Stimulated activated CD4-positive, alpha-beta T cell treated with anti-CD3 and anti-CD28 coated beads, Interleukin-1b, Interleukin-23, amount 100 ng/mL, for 24 hours (primary cell): Measurements from ENCODE around the gene ACAP2.
"Not testable (repeated sequence)": the region's sequence is repeated elsewhere in the genome, so short reads cannot be mapped to it uniquely, and the experiment has no call there.

Experiments
- DNase-seq, 4 experiments: peaks; one replicate each; pipeline ENCODE4 v3.0.0-alpha.2; 2020; ENCODE audit warnings: low read depth in 4 of 4, low spot score in 1 of 4

ACAP2 gene

DNA sequence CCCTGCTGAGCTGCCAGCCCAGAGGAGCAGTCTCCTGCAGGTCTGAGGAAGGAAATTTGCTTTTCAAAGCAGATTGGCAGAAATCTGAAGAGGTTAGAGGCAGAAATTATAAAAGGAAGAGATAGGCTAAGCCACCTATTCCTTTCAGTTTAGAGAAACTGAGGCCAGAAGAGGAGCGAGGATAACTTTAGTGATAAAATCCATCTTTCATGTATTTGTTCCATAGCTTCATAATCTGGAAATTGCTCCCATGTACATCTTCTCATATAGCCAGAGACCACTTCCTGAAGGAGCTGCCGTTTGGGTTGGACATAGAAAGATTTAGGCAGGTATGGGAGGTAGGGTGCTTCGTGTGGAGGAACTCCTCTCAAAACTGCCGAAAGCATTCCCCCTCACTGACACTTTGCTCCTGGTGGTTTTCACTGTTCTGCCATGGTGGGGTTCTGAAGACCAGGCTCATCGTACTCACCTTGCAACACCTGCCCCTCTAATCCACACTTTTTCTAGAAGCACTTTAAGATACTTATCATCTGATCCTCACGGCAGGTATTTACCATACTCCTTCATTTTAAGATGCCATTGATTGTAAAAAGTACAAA lies 670 bp upstream of the ACAP2 start:
- DNase-seq = no peak

DNA sequence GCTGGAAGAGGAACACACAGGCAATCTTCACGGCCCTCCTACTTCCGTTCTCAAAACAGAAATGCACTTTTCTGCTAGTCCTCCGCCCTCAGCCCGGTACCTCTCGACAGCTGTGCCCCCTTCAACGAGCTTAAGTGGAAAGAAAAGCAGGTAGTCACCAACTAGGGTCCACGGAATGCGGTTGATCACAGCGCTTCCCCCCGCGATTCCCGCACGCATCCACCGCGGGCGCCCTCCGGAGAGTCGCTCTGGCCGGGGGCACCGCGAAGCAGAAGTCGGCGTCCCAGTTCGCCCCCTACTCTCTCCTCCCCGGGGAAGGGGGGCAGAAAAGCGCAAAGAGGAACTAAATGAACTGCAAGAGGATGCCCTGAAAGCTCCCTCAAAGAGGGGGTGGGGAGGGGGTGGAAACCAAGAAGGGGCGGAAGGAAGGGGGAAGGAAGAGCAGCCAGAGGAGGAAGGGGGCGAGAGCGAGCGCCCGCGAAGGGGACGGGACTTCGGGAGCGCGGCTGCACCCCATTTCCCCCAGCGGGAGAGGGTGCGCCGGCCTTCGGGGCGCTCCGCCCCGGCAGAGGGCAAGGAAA lies 738 bp downstream of the ACAP2 start:
- peak; percentile 9 to 38 (median 14) for DNase-seq

DNA sequence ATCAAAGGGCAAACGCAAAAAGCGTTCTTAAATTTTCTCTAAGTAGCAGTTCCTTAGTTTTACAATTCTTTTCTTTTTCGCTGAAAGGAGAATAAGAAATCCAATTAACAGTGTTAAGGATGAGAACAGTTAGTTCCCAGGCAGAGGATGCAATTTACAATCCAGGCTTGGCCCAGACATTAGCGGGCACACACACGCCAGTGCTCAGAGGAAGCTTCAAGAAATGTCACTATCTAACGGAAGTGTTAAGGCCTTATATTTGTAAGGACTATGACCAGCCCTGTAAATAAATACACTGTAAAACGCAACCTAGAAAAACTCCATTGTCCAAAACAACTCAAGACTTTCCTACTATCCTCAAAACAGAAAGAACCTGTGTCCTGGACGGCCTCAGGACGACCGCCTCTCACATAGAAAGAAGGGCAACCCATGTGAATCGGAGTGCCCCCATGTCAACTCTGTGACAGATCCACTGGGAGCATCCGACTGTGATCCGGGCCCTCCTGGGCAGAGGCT lies 1.3 kb downstream of the ACAP2 start:
- no peak for DNase-seq

DNA sequence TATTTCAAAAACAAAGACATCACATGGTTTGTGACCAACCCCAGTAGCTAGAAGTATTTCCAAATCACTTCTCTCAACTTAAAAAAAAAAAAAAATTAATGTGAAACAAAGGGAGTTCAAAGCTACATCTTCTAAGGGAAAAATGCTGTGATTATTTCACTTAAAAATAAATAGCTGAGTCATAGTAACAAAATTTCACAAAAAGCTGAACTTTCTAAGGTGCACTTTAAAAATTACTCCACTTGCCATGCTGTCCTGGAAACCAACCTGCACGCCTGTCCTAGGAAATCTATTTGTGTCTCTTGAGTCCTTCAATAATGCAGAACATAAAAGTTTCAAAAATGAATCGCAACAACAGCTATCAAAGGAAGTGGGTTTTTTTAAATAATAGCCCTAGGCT lies 1.8 kb downstream of the ACAP2 start:
- DNase-seq = no peak

DNA sequence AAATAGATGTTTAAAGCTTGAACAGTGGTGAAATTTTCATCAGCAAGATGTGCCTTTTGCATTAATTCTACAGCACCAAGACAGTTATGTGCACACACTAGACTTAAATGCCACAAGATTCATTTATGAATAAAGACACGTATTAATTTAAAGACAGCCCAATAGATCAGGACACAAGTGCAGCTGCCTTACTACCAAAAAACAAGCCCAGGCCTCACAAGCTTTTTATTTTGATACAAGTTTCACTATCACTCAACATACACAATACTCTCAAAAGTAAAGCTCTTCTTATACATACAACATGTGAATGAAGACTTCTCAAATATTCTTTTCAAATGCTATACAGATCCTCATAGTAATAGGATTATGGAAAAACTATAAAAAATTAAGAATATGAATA lies 2.4 kb downstream of the ACAP2 start:
- DNase-seq = no peak

DNA sequence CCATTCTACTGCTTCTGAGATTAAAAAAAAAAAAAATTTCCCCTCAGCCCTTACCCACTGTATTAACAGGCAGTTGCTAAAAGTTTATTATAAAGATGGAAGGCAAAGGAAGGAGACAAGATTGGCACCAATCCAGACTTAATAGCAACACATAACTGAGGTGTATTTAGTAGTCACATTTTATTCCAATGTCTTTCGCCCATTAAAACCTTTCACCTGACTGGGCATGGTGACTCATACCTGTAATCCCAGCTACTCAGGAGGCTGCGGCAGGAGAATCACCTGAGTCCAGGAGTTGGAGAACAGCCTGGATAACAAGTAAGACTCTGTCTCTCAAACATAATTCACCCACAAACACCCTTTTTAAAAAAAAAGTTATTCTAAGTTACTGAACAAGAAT lies 4.4 kb downstream of the ACAP2 start:
- DNase-seq = no peak

DNA sequence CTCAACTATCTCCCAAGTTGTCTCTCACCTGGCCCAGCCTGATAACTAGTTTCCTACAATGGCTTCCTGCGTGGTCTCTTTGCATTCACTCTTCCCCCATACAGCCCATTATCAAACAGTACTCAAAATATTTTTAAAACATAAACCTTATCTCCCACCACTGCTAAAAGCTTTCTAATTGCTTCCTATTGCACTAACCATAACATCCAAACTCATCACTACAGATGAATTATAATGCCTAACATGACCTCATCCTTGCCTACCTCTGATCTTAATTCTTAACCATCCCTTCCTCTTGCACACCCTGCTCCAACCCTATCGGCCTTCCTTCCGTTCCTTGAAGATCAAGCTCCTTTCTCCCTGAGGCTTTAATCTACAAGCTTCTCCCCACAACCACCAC lies 17.0 kb downstream of the ACAP2 start:
- DNase-seq = no peak

DNA sequence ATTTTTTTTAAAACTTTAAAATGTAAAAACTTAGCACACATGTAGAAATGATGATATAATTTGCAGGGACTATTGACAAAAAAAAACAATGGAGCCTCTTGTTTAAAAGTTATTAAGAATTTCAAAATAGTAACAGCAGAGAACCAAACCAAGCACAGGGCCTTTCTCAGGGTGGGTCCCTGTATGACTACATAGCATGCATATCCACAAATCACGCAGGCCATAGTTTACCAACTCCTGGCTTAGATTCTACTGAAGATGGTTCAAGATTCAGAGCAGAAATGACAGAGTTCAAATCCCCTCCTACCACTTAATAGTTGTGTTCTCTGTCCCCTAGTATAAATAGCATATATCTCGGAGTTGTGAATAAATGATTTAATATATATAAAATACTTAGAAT lies 19.0 kb downstream of the ACAP2 start:
- no peak for DNase-seq

DNA sequence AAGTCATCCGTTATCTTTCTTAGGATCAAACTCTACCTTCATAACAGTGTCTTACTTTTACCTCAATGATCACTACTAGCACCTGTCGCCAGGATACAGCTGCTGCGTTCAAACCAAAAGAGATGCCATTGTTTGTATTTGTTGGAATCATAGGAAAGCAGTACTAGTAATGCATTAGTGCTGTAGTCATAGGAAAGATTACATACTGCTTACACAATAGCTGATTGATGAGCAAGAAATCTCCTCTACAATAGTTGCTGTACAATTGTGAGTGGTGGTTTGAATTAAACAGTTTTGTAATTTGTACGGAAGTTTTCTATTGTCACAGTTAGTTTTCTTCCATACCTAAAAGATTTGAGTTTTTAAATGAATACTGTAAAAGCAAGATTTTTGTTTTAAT lies 21.4 kb downstream of the ACAP2 start:
- no peak for DNase-seq

DNA sequence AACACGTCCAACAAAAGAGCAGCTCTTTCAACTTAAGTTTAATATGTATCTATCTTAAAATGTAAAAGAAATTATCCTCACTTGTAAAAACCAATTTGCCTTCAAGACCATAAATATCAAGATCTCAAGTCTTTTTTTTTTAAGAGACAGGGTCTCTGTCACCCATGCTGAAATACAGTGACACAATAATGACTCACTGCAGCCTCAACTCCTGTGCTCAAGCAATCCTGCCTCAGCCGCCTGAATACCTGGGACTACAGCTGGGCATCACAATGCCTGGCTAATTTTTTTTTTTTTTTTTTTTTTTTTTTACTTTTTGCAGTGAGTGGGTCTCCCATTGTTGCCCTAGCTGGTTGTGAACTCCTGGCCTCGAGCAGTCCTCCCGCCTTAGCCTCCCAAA lies 26.0 kb downstream of the ACAP2 start:
- no peak for DNase-seq

DNA sequence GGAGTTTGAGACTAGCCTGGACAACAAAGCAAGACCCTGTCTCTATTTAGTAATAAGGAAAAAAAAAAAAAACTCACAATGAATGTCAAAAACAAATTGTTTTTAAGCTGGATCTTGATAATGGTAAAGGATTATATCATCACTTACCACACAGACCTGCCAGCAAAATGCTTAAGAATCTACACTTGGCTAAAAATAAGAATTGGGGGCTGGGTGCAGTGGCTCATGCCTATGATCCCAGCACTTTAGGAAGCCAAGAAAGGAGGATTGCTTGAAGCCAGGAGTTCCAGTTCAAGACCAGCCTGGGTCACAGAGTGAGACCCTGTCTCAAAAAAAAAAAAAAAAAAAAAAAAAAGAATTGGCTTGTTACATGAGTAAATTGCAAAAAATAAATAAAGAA lies 31.0 kb downstream of the ACAP2 start:
- DNase-seq = no peak

DNA sequence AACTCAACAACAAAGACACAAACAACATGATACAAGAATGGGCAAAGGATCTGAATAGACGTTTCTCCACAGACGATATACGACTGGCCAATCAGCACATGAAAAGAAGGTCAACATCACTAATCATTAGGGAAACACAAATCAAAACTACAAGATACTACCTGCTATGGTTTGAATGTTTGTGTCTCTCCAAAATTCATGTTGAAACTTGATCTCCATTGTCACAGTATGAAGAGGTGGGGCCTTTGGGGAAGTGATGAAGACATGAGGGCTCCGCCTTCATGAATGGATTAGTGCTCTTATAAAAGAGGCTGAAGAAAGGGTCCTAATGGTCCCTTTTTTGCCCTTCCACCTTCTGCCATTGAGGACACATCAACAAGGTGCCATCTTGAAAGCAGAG lies 32.3 kb downstream of the ACAP2 start:
- no peak for DNase-seq

DNA sequence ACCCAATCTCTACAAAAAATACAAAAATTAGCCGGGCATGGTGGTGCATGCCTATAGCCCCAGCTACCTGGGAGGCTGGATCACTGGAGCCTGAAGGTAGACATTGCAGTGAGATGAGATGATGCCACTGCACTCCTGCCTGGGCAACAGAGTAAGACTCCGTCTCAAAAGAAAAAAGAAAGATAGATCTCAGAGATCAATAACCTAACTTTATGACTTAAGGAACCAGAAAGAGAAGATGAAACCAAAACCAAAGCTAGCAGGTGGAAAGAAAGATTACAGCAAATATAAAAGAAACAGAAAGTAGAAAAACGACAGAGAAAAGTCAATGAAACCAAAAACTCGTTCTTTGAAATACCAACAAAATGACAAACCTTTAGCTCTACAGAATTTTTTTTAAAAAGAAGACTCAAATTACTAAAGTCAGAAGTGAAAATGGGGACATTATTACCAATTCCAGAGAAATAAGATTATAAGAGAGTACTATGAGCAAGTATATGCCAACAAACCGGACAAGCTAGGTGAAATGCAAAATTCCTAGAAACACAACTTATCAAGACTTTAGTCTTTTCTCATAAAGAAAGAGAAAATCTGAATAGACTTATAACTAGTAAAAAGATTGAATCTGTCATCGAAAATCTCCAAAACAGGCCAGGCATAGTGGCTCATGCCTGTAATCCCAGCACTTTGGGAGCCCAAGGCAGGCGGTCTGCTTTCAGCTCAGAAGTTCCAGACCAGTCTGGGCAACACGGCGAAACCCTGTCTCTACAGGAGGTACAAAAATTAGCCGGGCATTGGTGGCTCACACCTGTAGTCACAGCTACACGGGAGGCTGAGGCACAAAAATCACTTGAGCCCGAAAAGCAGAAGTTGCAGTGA lies 35.0 kb downstream of the ACAP2 start:
- DNase-seq = no peak

DNA sequence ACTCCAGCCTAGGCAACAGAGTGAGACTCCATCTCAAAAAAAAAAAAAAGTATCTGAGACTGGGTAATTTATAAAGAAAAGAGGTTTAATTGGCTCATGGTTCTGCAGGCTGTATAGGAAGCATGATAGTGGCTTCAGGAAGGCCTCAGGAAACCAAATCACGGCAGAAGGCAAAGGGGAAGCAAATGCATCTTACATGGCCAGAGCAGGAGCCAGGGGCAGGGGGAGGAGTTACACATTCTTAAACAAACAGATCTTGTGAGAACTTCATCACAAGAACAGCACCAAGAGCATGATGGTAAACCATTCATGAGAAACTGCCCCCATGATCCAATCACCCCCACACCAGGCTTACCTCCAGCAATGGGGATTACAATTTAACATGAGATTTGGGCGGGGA lies 37.2 kb downstream of the ACAP2 start:
- no peak for DNase-seq

DNA sequence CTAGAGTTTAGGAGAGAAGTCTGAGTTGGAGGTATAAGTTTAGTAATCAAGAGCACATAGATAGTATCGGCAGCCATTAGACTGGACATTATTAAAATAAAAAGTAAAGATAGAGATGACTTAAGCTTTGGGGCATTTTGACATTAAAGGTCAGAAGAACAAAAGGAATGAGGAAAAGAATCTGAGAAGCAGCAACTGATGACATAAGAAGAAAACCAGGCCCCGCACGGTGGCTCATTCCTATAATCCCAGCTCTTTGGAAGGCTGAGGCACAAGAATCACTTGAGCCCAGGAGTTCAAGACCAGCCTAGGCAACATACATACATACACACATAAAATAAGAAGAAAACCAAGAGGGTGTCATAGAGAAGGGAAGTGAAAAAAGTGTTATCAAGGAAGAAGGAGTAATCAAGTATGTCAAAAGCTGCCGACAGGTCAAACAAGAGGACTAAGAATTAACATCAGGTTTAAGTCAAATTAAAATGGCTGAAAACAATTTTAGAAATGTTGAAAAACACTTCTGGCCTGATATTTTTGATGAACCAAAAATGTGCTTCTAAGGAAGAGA lies 38.9 kb downstream of the ACAP2 start:
- DNase-seq = no peak

DNA sequence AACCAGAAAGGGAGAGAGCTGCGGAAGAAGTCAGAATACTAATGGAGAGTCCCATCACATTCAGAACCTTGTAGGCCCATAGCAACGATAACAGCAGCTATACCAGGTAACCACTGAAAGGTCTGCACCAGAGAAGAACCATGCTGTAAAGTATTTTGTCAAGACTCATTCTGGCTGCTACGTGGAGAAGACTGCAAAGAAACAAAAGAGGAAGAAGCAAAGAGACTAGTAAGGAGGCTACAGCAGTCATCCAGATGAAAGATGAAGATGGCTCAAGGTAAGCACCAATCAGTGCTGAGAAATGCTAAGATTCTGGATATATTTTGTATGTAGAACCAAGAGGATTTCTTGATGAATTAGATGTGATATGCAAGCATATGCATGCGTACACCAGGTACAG lies 39.6 kb downstream of the ACAP2 start:
- DNase-seq = no peak

DNA sequence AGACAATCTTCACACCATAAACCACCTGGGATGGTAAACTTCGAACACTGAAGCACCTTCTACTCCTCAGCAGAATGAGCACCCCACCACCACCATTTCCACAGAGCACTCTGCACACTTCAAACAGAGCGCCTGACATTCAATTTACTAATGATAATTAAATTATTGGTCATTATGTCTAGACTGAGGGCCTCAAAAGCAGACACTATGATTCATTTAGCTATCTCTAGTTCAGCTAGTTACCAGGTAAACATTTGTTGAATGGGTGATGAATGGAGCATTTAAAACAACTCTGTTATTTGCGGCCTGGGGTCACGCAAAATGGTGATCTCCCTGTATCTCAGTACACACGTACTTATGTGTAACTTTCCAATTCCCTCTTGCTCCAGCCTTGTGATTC lies 40.9 kb downstream of the ACAP2 start:
- DNase-seq = no peak

DNA sequence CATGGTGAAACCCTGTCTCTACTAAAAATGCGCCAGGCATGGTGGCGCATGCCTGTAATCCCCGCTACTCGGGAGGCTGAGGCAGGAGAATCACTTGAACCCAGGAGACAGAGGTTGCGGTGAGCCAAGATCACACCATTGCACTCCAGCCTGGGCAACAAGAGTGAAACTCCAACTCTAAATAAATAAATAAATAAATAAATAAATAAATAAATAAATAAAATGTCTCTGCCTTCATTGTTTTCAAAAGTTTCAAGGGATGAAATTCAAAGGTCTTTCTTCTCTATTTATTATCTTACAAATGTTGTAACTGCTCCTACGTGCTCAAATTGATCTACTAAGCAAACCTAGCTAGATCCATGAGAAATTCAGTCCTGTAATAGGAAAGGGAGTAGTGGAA lies 44.4 kb downstream of the ACAP2 start:
- not testable (repeated sequence) for DNase-seq

DNA sequence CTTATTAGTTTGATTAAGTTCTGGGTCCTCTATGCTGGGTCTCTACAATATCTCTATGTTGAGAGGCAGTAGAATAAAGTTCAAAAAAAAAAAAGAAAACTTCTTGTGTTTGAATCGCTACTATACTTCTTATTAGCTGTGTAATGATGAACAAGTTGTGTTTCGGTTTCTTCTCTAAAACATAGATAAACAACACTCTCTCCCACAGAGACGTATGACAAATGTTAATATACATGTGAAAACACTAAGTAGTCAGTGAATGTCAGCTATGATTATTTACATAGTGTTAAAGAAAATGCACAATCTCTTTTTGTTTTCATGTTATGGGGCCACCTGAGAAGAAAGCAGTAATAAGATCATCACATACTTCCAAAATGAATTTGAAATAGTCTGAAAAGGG lies 45.3 kb downstream of the ACAP2 start:
- no peak for DNase-seq

DNA sequence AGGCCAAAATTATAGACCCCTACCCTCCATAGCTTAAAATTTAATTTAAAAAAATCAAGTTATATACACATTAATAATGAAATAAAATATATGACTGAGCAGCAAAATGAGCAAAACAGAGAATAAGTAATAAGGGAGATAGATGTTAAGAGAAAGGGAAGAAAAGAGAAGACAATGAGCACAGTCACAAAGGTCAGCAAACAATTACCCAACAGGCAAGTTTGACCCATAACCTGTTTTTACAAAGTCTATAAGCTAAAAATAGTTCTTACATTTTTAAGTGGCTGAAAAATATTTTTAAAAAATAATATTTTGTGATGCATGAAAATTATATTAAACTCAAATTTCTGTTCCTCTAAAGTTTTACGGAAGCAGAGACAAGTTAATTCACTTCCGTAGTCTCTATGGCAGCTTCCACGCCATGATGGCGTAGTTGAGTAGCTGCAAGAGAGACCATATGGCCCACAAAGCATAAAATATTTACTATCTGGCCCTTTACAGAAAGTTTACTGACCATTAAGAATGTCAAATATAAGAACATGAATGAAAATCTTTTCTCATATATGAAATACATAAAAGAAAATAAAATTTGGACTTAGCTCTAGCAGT lies 47.5 kb downstream of the ACAP2 start:
- DNase-seq = no peak

DNA sequence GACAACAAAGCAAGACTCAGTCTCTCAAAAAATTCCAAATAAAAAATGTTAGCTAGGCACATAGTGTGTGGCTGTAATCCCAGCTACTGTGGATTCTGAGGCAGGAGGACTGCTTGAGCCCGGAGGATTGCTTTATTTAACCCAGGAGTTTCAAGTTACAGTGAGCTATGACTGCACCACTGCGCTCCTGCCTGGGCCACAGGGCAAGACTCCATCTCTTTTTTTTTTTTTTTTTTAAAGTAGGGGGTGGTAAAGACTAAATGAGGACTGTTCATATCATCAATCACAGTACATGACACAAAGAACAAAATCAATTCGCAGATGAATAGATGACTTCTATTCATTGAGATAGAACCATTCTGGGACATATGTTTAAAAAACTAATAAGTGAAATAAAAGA lies 48.1 kb downstream of the ACAP2 start:
- no peak for DNase-seq

DNA sequence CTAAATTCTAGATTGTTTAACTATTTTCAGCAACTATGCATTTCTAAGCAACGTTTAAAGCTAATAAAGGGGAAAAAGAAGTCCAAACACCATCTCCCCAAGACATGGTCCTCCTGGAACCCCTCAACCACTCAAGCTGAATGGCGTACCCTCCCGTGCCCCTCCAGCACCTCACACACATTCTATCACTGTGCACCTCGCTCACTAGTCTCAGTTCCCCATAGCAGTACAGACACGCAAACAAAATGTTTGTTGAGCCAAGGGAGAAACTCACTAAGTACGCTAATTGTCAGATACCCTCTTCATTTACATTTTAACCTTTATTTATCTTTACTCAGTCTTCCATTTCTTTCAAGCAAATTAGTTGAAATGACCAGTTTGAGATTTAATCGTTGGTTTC lies 48.8 kb downstream of the ACAP2 start:
- DNase-seq = no peak
